GM19351 (cell line): ENCODE measurements around the gene UGT1A6.

Source experiments
- ATAC-seq: cut with Tn5 transposase; IDR thresholded peaks from one replicate; pipeline ENCODE4 v1.9.1; 2021; ENCODE audit warnings: mild to moderate bottlenecking, moderate library complexity; ENCODE audit not compliant: unreplicated experiment

Gene UGT1A6

GRCh38 chr2:233799087-233799665 lies 106.5 kb downstream of the UGT1A6 start:
- no peak for ATAC-seq

- ATAC-seq: no peak
Measured at GRCh38 chr2:233799716-233800115, 107.0 kb downstream of the UGT1A6 start.

GRCh38 chr2:233800208-233800607 lies 107.5 kb downstream of the UGT1A6 start:
- ATAC-seq: no peak

GRCh38 chr2:233801357-233802131 lies 108.9 kb downstream of the UGT1A6 start:
- ATAC-seq: peak; percentile 82

GRCh38 chr2:233802132-233802815 lies 109.6 kb downstream of the UGT1A6 start:
- ATAC-seq: no peak

GRCh38 chr2:233803292-233803911 lies 110.7 kb downstream of the UGT1A6 start:
- no peak for ATAC-seq

GRCh38 chr2:233803994-233804393 lies 111.3 kb downstream of the UGT1A6 start:
- no peak for ATAC-seq

- no peak for ATAC-seq
Measured at GRCh38 chr2:233807215-233807865, 114.7 kb downstream of the UGT1A6 start.

- no peak for ATAC-seq
Measured at GRCh38 chr2:233807966-233808935, 115.6 kb downstream of the UGT1A6 start.

- ATAC-seq: no peak
Measured at GRCh38 chr2:233810385-233810784, 117.7 kb downstream of the UGT1A6 start.

GRCh38 chr2:233811087-233811486 lies 118.4 kb downstream of the UGT1A6 start:
- ATAC-seq: no peak

GRCh38 chr2:233811732-233812131 lies 119.0 kb downstream of the UGT1A6 start:
- no peak for ATAC-seq

- no peak for ATAC-seq
Measured at GRCh38 chr2:233813236-233814055, 120.8 kb downstream of the UGT1A6 start.

- peak; percentile 44 for ATAC-seq
Measured at GRCh38 chr2:233814056-233814835, 121.6 kb downstream of the UGT1A6 start.

- ATAC-seq: no peak
Measured at GRCh38 chr2:233815861-233816260, 123.2 kb downstream of the UGT1A6 start.

GRCh38 chr2:233816334-233816733 lies 123.6 kb downstream of the UGT1A6 start:
- no peak for ATAC-seq

- ATAC-seq: no peak
Measured at GRCh38 chr2:233816771-233817170, 124.1 kb downstream of the UGT1A6 start.

GRCh38 chr2:233817361-233817911 lies 124.7 kb downstream of the UGT1A6 start:
- ATAC-seq: no peak
